ENCODE results near the gene SIGLEC11.
"Not testable (repeated sequence)": the region's sequence is repeated elsewhere in the genome, so short reads cannot be mapped to it uniquely, and the experiment has no call there.

SIGLEC11 gene

GRCh38 chr19:49950956-49951526 lies 9.9 kb downstream of the SIGLEC11 start:
- no peak for DNase-seq

DNA sequence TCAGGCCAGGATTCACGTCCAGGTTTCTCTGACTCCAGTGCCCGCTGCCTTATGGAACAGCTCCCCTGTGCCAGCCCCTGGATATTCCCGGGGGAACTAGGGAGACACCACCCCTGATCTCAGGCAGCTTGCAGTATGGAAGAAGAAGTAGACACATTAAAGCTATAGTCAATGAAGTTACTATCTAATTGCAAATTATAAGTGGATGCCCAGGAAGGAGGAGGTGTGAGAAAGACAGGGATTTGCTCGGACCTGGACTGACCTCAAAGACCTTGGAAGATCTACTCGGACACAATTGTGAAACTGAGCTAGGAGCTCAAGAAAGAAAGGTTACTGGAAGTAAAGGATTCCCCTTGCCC lies 10.4 kb downstream of the SIGLEC11 start:
- DNase-seq: no peak

GRCh38 chr19:49949742-49950589 lies 11.0 kb downstream of the SIGLEC11 start:
- DNase-seq: no peak

DNA sequence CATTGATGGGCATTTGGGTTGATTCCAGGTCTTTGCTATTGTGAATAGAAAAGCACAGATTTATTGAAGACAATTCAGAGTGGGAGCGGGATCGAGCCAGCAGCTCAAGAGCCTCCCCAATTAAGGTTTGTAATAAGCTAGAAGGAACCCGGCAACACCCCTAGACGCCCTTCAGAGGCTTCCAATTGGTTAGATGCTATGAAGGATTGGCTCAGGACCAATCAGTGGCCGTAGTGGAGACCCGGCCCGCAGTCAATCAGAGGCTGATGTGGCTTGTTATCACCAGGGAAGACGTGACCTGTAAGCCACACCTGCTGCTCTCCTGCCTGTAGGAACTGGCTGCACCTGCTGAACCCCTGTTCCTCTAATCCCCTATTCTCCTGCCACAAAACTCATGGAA lies 14.6 kb downstream of the SIGLEC11 start:
- no peak for DNase-seq

DNA sequence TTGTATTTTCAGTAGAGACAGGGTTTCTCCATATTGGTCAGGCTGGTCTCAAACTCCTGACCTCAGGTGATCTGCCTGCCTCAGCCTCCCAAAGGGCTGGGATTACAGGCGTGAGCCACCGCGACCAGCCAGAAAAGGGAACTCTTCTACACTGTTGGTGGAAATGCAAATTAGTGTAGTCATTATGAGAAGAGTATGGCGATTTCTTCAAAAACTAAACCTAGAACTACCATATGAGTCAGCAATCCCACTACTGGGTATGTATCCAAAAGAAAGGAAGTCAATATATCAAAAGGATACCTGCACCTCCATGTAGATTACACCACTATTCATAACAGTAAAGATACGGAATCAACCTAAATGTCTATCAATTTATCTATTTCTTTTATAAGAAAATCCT lies 16.4 kb downstream of the SIGLEC11 start:
- not testable (repeated sequence) for DNase-seq

DNA sequence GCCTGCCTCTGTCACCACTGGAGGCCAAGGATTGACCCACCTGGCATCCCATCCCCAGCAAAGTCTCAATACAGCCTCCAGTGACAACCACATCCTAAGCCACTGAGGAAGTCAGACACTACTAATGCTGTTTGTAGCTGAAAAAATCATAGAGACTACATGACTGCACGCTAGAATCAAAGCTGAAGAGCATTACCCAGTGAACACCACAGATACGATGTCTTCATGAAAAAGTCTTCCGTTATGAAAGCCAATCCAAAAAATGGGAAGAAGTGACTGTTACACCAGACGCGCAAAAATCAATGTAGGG lies 20.5 kb downstream of the SIGLEC11 start:
- no peak for DNase-seq

- DNase-seq: no peak
Measured at GRCh38 chr19:49939721-49940481, 21.1 kb downstream of the SIGLEC11 start.

GRCh38 chr19:49938662-49939061 lies 22.3 kb downstream of the SIGLEC11 start:
- DNase-seq: no peak

GRCh38 chr19:49937750-49938381 lies 23.1 kb downstream of the SIGLEC11 start:
- peak; percentile 70 for DNase-seq

DNA sequence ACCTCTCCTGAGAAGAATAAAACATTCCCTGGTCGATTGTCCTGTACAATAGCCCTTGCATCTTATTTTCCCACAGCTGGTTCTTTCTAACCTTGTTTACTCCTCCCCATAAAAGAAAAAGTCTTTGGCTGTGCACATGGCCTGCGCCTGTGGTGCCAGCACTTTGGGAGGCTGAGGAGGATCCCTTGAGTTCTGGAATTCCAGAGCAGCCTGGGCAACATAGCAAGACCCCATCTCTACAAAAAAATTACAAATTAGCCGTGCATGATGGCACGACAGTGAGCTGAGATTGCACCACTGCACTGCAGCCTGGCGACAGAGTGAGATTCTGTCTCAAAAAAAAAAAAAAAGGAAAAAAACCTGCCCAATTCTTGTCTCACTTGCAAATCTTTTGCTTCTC lies 24.4 kb downstream of the SIGLEC11 start:
- no peak for DNase-seq

DNA sequence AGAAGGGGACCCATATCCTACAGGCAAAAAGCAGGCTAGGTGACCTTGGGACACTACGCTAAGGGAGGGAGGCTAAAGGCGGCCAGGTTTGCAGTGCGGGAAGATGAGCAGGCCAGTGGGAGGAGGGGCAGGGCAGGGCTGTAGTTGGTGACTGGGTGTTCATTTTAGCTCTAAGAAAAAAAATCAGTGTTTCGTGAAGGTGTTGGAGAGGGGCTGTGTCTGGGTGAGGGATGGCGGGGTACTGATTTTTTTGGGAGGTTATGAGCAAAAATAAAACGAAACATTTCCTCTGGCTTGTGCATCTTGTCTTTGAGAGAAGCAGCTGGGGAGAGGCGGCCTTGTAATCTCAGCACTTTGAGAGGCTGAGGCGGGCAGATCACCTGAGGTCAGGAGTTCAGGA lies 27.3 kb downstream of the SIGLEC11 start:
- no peak for DNase-seq

- DNase-seq: no peak
Measured at GRCh38 chr19:49932731-49933131, 28.2 kb downstream of the SIGLEC11 start.

DNA sequence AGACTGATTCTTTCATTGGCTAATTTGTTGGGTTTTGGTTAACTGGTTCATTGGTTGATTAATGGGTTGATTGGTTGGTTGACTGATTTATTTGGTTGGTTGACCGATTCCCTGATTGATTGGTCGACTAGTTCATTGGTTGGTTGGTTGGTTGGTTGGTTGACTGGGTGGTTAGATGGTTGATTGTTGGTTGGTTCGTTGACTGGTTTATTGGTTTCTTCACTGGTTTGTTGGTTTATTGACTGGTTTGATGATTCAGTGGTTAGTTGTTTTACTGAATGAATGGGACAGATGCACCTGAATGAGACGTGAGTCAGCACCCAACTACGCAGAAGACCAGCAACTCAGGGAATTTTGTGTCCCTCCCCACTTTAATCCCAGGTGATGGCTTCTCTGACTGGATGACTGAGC lies 28.9 kb downstream of the SIGLEC11 start:
- no peak for DNase-seq

DNA sequence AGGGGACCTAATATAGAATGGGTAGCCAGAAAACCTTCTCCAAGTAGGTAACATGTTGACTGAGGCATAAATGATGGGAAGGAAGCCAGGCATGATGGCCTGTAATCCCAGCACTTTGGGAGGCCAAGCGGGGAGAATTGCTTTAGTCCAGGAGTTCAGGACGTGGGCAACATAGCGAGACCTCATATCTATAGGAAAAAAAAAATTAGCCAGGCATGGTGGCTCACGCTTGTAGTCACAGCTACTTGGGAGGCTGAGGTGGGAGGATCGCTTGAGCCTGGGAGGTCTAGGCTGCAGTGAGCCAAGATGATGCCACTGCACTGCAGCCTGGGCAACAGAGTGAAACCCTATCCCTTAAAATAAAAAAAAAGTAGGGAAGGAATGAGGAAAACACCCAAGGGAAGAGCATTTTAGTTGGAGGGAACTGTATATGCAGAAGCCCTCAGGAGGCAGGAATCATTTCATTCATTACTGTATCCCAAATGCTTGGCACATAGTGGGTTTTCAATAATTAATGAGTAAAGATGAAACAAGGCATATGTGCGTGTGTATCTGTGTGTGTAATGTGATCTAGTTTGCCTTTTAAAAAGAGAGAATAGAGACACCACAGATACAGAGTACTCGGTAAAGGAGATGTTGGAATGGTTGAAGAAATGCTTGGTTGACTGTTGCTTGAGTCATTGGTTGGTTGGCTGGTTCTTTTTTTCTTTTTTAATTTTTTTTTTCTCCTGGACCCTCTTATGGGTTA lies 29.5 kb downstream of the SIGLEC11 start:
- DNase-seq: no peak

DNA sequence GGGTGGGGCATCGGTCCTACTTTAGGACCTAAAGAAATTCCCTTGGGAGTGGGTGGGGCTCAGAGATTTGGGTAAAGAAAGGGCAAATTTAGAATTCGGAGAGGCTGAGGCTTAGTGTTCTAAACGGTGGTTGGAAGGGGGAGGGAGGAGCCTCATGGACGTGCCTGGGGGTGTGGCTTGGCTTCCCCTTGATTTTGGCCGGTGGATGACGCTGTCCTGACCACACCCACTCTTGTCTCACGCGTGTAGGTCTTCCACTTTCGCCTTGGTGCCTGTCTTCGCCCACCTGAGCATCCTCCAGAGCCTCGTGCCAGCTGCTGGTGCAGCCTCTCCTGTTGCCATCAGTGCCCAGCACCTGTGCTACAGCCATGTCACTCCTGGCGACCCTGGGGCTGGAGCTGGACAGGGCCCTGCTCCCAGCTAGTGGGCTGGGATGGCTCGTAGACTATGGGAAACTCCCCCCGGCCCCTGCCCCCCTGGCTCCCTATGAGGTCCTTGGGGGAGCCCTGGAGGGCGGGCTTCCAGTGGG lies 30.4 kb downstream of the SIGLEC11 start:
- DNase-seq: peak; percentile 23

DNA sequence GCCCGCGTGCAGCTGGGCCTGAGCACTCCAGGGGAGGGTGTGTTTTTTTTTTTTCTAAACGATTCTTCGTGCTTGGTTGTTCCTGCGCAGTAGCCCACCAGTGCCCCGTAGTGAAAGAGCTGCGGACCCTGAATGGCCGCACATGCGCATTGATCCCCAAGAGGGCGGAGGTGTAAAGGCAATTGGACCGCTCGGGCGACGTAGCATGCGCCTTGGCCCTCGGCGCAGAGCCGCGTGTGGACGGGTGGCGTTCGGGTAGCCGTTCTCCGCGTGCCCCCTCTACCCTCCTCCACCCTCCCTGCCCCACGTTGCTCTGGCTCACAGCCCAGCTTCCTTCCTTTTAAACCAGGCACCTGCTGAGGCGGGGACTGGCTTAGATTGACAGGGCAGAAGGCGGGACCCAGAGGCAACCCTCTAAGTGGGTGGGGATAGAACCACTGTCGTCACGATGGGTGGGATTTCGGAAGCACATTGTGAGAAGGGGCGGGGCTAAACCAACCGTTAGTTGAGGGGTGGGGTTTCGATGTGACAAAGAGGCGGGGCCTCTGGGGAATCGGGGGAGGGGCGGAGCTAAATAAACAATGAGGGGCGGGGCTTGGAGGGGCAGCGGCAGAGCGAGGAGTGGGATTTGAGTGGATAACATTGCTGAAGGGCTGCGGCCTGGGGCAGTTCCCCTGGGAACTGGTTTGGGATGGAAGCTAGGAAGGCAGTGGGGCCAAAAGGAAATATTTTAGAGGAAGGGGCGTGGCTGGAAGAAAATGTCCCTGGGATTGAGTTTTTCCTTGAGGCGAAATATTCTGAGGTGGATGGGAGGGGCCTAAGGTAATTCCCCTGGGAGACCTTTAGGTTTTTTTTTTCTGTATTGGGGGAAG lies 31.1 kb downstream of the SIGLEC11 start:
- peak; percentile 94 for DNase-seq

- peak; percentile 90 for DNase-seq
Measured at GRCh38 chr19:49929121-49929610, 31.8 kb downstream of the SIGLEC11 start, which contains the start of the genes ATF5 and NUP62. Gene ATF5 (plus strand): TSS chr19:49929205. CDS start chr19:49930851, 1,646 bp downstream. Gene NUP62 (minus strand): TSS chr19:49929504. CDS start chr19:49909807, 19,697 bp downstream.

- DNase-seq: no peak
Measured at GRCh38 chr19:49927526-49928264, 33.3 kb downstream of the SIGLEC11 start.

DNA sequence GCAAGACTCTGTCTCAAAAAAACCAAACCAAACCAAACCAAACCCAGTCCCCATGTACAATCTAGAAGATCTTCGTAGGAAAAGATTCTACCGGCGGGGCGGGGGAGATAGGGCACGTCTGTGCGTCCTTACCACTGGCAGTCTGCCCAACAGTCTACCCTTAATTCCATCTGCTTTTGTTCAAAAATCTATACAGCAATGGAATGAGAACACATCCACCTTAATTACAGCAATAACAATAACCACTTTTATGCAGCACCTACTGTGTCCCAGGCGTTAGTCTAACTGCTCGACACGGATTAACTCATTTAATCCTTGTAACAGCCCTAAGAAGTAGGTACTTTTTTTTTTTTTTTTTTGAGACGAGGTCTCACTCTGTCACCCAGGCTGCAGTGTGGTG lies 34.5 kb downstream of the SIGLEC11 start:
- DNase-seq: no peak

DNA sequence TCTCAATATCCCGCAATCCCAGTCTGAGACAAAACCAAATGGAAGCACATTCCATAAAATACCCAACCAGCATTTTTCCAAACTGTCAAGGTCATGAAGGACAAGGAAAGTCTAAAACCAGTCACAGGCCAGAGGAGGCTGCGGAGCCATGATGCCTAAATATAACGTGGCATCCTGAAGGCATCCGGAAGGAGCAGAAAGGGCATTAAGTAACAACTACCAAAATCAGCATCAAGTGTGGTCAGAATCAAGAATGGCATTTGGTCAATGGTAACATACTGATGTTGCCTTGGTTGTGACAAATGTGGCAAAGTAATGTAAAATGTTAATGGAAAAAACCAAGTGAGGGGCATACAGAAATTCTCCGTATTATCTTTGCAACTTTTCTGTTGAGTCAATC lies 35.5 kb downstream of the SIGLEC11 start:
- DNase-seq: no peak

DNA sequence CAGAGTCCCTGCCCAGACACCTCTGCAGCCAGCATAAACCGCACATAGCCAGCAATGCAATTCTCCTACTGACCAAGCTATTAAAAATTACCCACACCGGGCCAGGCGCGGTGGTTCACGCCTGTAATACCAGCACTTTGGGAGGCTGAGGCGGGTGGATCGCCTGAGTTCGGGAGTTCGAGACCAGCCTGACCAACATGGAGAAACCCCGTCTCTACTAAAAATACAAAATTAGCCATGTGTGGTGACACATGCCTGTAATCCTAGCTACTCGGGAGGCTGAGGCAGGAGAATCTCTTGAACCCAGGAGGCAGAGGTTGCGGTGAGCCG lies 36.1 kb downstream of the SIGLEC11 start:
- DNase-seq: not testable (repeated sequence)
